ENCODE data around the gene C1QL1. TPM values are rescaled to one million over a fixed set of nuclear protein-coding genes. Genes with fewer than 3 reads are reported as not detected.

Gene C1QL1
- total and polyA plus RNA-seq, 9 of the 15 experiments (the other 6 are each of a cell fraction or from before 2014, with no cell fraction given): 0.07 to 0.12 (median 0.09) TPM; not detected in 6

GRCh38 chr17:44995436-44996001, 27.4 kb upstream of the C1QL1 start:
- H3K4me1 ChIP-seq (replicated peaks in 1 of 2; ENCODE audit: control insufficient read depth in 2 of 2, insufficient read depth in 2 of 2, low read length in 2 of 2): 0 out of 5 replicates have a peak, but pooled peaks cover 0 to 3% of the 10 kb centered on the region in 2 experiments
- TF ChIP-seq ZNF134 (CRISPR knock-in tag; conservative IDR thresholded peaks at IDR 0.05) (no peak), FOXO4 (CRISPR knock-in tag; IDR thresholded peaks at IDR 0.05) (no peak), HOXB6 (CRISPR knock-in tag; IDR thresholded peaks at IDR 0.05; ENCODE audit: borderline replicate concordance) (no peak), ZFPM2 (CRISPR knock-in tag; IDR thresholded peaks at IDR 0.05) (no peak), RBM15 (IDR thresholded peaks at IDR 0.05; ENCODE audit: insufficient read depth, low read length) (no peak), ZNF76 (CRISPR knock-in tag; IDR thresholded peaks at IDR 0.05; ENCODE audit: borderline replicate concordance) (no peak), ZNF644 (tag; IDR thresholded peaks at IDR 0.05; ENCODE audit: low read depth) (no peak), PHB (CRISPR knock-in tag; IDR thresholded peaks at IDR 0.05) (no peak), NFRKB (IDR thresholded peaks at IDR 0.05; ENCODE audit: low read depth) (no peak), MIER1 (IDR thresholded peaks at IDR 0.05; ENCODE audit: low read depth) (no peak)
- TF ChIP-seq, protein P1, sequence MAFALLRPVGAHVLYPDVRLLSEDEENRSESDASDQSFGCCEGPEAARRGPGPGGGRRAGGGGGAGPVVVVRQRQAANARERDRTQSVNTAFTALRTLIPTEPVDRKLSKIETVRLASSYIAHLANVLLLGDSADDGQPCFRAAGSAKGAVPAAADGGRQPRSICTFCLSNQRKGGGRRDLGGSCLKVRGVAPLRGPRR (CRISPR knock-in tag; IDR thresholded peaks at IDR 0.05): no peak
- TF ChIP-seq, protein P2, sequence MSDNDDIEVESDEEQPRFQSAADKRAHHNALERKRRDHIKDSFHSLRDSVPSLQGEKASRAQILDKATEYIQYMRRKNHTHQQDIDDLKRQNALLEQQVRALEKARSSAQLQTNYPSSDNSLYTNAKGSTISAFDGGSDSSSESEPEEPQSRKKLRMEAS (CRISPR knock-in tag; IDR thresholded peaks at IDR 0.05): no peak
- TF ChIP-seq, protein P3, sequence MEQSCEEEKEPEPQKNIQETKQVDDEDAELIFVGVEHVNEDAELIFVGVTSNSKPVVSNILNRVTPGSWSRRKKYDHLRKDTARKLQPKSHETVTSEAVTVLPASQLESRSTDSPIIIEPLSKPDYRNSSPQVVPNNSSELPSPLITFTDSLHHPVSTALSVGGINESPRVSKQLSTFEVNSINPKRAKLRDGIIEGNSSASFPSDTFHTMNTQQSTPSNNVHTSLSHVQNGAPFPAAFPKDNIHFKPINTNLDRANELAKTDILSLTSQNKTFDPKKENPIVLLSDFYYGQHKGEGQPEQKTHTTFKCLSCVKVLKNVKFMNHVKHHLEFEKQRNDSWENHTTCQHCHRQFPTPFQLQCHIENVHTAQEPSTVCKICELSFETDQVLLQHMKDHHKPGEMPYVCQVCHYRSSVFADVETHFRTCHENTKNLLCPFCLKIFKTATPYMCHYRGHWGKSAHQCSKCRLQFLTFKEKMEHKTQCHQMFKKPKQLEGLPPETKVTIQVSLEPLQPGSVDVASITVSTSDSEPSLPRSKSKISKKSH (CRISPR knock-in tag; IDR thresholded peaks at IDR 0.05): no peak
- H4K20me1 ChIP-seq (replicated peaks; ENCODE audit: control insufficient read depth, insufficient read depth, low read length): no peaks in the 10 kb centered on the region; the same call in 1 of the 2 replicates
- peaks cover 22 to 62% of the 10 kb centered on the region in 2 experiments; a peak in 4 of 5 replicates for H3K27me3 ChIP-seq (ENCODE audit: control insufficient read depth in 2 of 2, insufficient read depth in 2 of 2, low read length in 2 of 2)
- no peaks in the 10 kb centered on the region for H3K36me3 ChIP-seq (ENCODE audit: control insufficient read depth, insufficient read depth, low read length)
- H3K27ac ChIP-seq (ENCODE audit: extremely low read depth, low read depth, low read length): no peak overlapping the region
- ChIA-PET CTCF (ENCODE audit: low intra/inter-chr PET ratio) (no interaction called here), POLR2A (interaction anchor here (1.4 kb wide), 1 partner anchor 8 kb away, joined by 3 read pairs; no protein-coding TSS in a partner anchor)
- intact Hi-C loops (cut with micrococcal nuclease) (no loop called here), in situ Hi-C loops (cut with MboI) (no loop called here)
- no peak for DNase-seq (ENCODE audit: extremely low read depth in 1 of 4, low spot score in 3 of 4)
- H3K79me2 ChIP-seq (ENCODE audit: control insufficient read depth, insufficient read depth, low read length): no peaks in the 10 kb centered on the region
- 3% methylated on average over 6 of the region's 11 CpGs for WGBS (ENCODE audit: insufficient coverage, low coverage, missing lambda C conversion rate)
- H2AFZ ChIP-seq (ENCODE audit: low read depth, low read length): no peak overlapping the region
- H3K4me3 ChIP-seq: no peak overlapping the region
- H3K9me3 ChIP-seq (replicated peaks; ENCODE audit: control insufficient read depth, insufficient read depth, low read depth, low read length): no peaks in the 10 kb centered on the region
- no peak overlapping the region for H3K9ac ChIP-seq (ENCODE audit: insufficient read depth in 1 of 2, low read depth in 2 of 2, low read length in 2 of 2)
- H3K9me1 ChIP-seq (ENCODE audit: control insufficient read depth, insufficient read depth, low read length): peaks cover 2% of the 10 kb centered on the region
- BruUV-seq (replicated peaks): no TSS peak
- no peak overlapping the region for H3K4me2 ChIP-seq (ENCODE audit: insufficient read depth, low read length)
- FAIRE-seq: no peak
- ATAC-seq: no peak

Measured in K562 (cell line).